ENCODE measurements around the gene CHRM4. TPM values are rescaled to one million over a fixed set of nuclear protein-coding genes. Genes with fewer than 3 reads are reported as not detected.

Gene CHRM4
- total RNA-seq, 1 donor = 1.3 TPM

DNA sequence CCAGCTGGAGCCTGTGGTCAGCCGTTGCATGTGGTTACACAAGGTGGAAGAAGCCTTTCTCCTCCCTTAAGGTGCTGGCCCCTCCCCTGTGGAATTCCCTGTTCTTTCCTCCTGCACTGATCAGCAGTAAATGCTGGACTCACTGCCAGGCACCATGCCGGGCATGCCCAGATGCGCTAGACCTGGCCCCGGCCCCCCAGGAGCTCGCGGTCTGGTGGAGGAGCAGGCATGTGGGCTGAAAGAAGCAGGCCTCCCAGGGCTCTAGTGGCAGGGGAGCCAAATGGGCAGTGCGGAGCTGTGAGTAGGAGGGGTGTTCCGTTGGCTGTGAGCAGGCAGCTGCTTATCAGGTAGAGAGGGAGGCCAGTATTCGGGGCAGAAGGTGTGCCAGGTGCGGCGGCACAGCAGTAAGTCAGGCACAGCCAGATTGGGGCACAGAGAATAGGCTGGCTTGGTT, 34.1 kb downstream of the CHRM4 start:
- Histone ChIP-seq H3K4me1 (ENCODE audit: insufficient read depth, low read length) (peaks cover 83% of the 10 kb centered on the region), H3K4me3 (ENCODE audit: low read length) (no peak overlapping the region), H3K27me3 (ENCODE audit: insufficient read depth, low read length) (no peaks in the 10 kb centered on the region), H3K9me3 (ENCODE audit: low read depth, low read length) (no peaks in the 10 kb centered on the region)

DNA sequence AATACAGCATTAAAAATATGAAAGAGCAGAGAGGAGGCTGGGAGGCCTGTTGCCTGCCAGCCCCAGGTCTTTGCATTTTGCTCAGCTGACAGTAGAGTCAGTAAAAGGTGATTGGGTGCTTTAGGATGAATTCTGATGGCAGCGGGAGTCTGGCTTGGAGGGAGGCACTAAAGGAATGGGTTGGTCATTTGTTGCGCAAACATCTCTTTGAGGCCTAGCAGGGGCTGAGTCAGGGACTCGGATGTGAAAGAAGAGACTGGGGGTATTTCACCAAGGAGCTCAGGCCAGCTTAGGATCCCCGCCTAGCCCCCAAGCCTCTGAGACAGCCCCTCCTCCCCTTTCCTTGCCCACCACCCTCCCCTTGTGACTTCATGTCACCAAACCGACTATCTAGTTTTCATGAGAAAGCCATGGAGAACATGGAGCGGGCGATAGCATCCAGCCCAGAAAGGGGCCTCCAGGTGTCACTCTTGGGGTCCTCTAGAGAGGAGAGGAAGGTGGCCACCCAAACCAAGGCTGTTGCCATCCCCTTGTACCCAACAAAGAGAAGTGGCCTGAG, 34.6 kb downstream of the CHRM4 start:
- H3K9me3 ChIP-seq (ENCODE audit: low read depth, low read length) = no peaks in the 10 kb centered on the region
- H3K27me3 ChIP-seq (ENCODE audit: insufficient read depth, low read length) = no peaks in the 10 kb centered on the region
- peaks cover 83% of the 10 kb centered on the region for H3K4me1 ChIP-seq (ENCODE audit: insufficient read depth, low read length)
- H3K4me3 ChIP-seq (ENCODE audit: low read length) = no peak overlapping the region

DNA sequence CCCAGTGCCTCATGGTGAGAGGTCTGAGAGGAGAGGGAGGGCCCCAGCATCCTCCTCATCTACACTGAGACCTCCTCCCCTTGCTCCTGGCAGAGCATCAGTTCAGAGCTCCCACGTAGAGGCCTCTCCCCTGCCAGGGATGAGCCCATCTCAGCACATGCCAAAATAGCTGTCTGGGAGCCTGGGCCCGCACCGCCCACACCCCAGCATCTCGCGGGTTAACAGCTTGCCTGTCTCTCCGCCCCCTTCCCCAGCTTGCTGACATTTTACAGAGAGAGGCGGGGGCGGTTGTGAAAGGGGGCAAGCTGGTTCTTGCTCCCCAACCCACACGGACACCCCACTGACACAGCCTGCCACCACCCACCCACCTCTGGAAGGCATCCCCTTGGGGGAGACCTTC, 37.9 kb downstream of the CHRM4 start:
- peaks cover 91% of the 10 kb centered on the region for H3K4me1 ChIP-seq (ENCODE audit: insufficient read depth, low read length)
- no peak overlapping the region for H3K4me3 ChIP-seq (ENCODE audit: low read length)
- no peaks in the 10 kb centered on the region for H3K9me3 ChIP-seq (ENCODE audit: low read depth, low read length)
- no peaks in the 10 kb centered on the region for H3K27me3 ChIP-seq (ENCODE audit: insufficient read depth, low read length)

DNA sequence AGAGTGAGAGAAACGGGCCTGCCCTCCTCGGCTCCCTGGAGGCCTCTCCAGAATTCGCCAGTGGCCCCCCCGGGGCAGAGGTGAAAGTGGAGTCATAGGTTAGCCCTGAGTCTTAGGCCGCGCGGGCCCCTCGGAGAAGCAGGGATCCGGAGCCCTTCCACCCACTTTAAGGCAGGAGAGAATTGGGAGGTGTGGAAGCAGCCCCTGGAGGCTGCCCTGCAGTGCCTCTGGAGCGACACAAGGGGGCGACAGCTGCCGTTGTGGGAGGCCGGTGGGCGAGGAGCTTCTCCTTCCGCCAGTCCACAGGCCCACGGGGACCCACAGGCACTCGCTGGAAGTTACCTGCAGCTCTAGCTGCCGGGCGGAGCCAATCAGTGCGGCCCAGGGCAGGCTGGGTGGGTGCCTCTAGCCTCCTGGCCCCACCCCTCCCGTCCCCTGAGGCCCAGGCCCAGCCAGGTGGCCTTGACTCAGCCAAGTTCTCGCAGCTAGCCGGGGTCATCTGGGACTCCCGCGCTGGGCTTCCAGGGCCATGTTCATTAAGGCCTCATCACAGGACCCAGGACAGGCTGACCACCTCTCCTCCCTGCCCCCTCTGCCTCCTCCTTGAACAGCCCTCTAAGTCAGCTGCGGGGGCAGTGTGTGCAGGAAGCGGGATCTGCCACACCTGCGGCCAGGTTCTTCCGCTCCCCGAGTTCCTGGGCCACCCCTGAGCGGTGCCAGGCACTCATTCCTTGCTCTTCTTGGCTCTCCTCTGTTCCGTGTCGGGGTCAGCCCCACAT, 39.3 kb downstream of the CHRM4 start:
- Histone ChIP-seq H3K4me3 (ENCODE audit: low read length) (no peak overlapping the region), H3K27me3 (ENCODE audit: insufficient read depth, low read length) (no peaks in the 10 kb centered on the region), H3K4me1 (ENCODE audit: insufficient read depth, low read length) (peaks cover 89% of the 10 kb centered on the region), H3K9me3 (ENCODE audit: low read depth, low read length) (no peaks in the 10 kb centered on the region)

DNA sequence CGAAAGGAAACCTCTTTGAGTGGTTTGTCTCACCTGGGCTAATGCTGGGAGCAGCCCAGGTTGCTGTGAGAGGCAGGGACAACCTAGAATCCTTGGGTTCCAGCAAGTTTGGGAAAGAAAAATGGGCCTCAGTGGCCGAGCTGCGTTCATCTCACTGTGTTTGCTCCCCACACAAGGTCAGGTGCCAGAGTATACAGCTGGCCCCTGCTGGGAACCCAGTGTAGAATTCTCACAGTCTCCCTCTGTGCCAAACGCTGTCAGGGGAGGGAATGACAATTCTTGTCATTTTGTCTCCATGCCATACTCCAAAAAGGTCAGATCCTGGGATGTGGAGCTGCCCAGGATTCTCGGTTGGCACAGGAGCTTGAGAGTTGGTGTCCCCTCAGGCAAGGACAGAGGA, 40.0 kb downstream of the CHRM4 start:
- Histone ChIP-seq H3K4me1 (ENCODE audit: insufficient read depth, low read length) (peaks cover 87% of the 10 kb centered on the region), H3K9me3 (ENCODE audit: low read depth, low read length) (no peaks in the 10 kb centered on the region), H3K4me3 (ENCODE audit: low read length) (no peak overlapping the region), H3K27me3 (ENCODE audit: insufficient read depth, low read length) (no peaks in the 10 kb centered on the region)

DNA sequence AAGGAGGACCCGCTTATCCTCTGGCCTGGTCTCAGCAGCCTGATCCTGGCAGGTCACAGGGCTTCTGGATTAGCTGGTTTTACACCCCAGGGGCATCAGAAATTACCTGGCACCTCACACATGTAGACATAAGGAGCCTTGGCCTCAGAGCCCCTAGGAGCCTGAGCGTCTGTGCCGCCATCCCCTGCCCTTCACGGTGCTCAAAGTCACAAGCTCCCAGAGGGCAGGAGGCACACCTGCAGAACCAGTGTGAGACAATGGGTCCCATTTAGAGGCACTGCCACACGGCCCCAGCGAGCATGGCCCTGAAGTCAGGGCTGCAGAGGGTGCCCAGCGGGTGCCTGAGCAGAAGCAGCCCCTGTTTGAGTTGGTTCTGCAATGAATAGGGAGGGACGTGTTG, 40.4 kb downstream of the CHRM4 start:
- H3K4me1 ChIP-seq (ENCODE audit: insufficient read depth, low read length) = peaks cover 87% of the 10 kb centered on the region
- H3K4me3 ChIP-seq (ENCODE audit: low read length) = no peak overlapping the region
- no peaks in the 10 kb centered on the region for H3K9me3 ChIP-seq (ENCODE audit: low read depth, low read length)
- no peaks in the 10 kb centered on the region for H3K27me3 ChIP-seq (ENCODE audit: insufficient read depth, low read length)

DNA sequence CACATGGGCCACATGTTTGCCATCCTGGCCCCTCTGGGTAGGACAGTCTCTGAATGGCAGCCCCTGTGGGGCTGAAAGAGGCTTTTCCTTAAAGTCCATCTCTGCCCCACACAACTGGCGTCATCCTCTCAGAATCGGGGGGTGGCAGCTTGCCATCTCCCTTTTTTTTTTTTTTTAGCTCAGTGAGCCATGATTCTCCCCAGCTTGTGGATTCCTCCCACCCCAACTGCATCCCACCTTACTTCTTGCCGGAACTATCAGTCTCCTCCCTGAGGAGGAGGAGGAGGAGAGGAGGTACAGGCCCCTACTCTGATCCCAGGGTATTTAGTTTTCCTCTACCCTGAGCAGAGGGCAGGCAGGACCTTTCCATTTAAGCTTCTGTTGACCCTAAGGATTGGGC, 40.9 kb downstream of the CHRM4 start:
- no peak overlapping the region for H3K4me3 ChIP-seq (ENCODE audit: low read length)
- peaks cover 87% of the 10 kb centered on the region for H3K4me1 ChIP-seq (ENCODE audit: insufficient read depth, low read length)
- H3K27me3 ChIP-seq (ENCODE audit: insufficient read depth, low read length) = no peaks in the 10 kb centered on the region
- no peaks in the 10 kb centered on the region for H3K9me3 ChIP-seq (ENCODE audit: low read depth, low read length)

DNA sequence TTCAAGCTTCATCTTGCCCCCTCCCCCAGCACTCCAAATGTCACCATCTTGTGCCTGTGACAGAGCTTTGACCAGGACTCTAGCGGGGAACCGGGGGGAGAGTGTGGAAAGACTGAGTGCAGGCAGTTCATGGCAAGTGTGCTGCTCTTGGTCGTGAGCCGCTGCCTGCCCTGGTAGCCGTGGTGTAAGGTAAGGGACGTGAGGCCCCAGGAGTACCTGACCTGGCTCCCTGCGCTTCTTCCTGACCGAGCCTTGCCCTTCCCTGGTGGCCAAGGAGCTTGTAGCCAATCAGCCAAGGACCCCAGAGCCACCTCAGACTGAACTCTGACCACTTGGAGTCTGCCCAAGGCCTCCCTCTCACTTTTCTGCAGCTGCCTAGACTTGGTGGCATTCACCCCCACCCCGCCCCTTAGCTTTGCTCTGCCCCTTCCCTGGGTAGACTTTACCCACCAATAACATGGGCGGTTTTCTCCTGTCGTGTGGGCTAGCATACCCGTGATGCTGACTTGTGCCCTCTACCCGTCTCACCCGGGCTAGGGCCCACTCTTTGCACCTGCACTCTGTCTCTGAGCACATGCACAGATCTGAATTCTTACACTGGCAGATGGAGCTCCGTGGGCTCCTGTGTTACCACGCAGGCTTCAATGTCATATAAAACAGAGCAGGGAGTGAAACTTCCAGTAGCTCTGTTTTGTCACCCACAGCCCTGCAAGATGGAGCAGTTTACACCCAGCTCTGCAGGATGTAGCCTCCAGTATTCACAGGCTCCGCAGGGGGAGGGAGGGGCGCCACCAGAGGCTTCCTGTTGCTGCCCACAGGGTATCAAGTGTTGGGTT, 42.8 kb downstream of the CHRM4 start:
- peak overlapping the region; percentile 72 for H3K4me3 ChIP-seq (ENCODE audit: low read length)
- H3K27me3 ChIP-seq (ENCODE audit: insufficient read depth, low read length) = no peaks in the 10 kb centered on the region
- peaks cover 93% of the 10 kb centered on the region for H3K4me1 ChIP-seq (ENCODE audit: insufficient read depth, low read length)

DNA sequence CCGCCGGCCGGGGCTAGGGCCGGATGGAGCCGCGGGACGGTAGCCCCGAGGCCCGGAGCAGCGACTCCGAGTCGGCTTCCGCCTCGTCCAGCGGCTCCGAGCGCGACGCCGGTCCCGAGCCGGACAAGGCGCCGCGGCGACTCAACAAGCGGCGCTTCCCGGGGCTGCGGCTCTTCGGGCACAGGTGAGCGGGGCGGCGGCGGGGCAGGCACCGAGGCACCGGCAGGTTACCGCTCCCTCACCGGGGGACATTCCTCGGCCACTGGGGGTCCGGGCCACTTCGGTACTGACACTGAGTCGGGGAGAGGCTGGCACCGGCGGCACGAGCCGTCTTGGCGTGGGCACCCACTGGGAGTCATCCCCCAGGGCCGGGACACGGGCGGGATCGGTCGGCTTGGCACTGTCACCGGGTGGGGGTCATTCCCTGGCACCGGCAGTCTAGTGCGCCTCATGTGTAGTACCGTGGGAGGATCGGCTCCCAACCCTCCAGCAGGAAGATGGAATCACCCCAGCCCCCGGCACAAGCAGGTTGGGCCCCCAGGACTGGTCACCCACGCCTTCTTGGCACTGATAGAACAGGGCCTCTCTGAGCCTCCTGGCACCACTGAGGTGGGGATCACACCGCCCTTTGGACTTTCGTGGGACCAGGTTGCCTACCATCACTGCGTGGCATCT, 43.8 kb downstream of the CHRM4 start:
- H3K9me3 ChIP-seq (ENCODE audit: low read depth, low read length) = no peaks in the 10 kb centered on the region
- peak overlapping the region; percentile 72 for H3K4me3 ChIP-seq (ENCODE audit: low read length)
- no peaks in the 10 kb centered on the region for H3K27me3 ChIP-seq (ENCODE audit: insufficient read depth, low read length)
- peaks cover 93% of the 10 kb centered on the region for H3K4me1 ChIP-seq (ENCODE audit: insufficient read depth, low read length)

More for the DNA sequence above, 42.8 kb downstream of the CHRM4 start:
- H3K9me3 ChIP-seq (ENCODE audit: low read depth, low read length) = no peaks in the 10 kb centered on the region

DNA sequence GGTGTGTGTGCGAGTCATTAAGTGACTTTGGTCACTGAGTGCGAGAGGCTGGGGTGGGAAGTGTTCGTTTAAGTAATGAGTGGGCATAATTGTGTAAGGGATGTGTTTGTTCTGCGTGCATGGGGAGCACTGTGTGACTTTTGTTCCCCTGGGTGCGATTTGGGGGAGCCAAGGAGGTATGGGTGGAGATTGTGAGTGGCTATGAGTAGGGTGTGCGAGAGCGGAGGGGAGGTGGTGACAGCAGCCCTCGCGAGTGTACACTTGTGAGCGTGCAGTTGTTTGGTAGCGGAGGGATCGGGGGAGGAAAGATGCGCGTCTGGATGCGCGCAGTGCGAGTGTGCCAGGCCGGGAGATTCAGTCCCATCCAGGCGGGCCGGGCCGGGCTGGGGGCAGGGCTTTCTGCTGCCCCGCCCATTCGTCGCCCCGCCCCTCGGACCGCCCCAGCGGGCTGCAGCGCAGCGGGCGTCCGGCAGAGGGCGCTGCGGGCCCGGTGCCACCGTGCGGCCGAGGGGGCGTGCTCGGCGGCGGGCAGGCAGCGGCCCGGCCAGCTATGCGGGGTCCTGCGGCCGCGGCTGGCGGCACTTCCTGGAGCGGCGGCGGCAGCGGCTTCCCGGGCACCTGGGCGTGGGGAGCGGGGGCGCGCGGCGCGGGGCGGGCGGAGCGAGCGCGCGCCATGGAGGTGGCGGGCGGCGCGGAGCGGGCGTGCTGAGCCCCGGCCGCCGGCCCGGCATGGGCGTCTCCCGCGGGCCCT, 44.5 kb downstream of the CHRM4 start, which contains the start of gene DGKZ:
Gene DGKZ (plus strand): TSS at position 578 of the 751 bp plus-strand sequence. CDS start 197 bp downstream, outside the sequence.
- Histone ChIP-seq H3K4me1 (ENCODE audit: insufficient read depth, low read length) (peaks cover 93% of the 10 kb centered on the region), H3K4me3 (ENCODE audit: low read length) (peak within 1 kb of the TSS; percentile 86), H3K9me3 (ENCODE audit: low read depth, low read length) (no peaks in the 10 kb centered on the region), H3K27me3 (ENCODE audit: insufficient read depth, low read length) (no peaks in the 10 kb centered on the region)

DNA sequence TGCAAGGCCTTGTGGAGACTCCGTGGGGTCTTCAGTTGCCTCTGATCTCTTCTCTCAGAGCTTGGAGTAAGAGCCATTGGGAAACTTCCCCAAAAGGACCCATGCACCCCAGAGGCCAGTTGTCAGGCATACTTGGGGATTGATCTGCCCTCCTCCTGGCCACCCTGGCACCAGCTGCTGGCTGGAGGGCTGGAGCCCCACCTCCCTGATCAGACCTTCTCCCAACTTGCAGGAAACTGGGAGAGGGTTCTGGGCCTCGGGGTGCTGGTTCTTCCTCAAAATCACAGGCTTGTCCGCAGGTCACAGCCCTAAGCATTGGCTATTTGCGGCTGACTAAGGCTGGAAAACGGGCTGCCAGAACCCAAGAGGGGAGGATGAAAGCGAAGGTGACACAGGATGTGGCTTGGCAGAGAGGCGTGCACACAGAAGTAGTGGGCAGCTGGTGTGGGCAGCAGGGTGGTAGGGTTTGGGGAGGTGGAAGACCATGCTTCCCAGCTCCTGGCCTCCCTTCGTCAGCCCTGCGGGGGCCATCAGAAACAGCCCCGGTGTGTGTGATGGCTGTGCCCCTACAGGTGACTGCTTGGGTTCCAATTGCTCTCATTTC, 45.6 kb downstream of the CHRM4 start:
- H3K4me3 ChIP-seq (ENCODE audit: low read length) = peak overlapping the region; percentile 86
- no peaks in the 10 kb centered on the region for H3K9me3 ChIP-seq (ENCODE audit: low read depth, low read length)
- peaks cover 93% of the 10 kb centered on the region for H3K4me1 ChIP-seq (ENCODE audit: insufficient read depth, low read length)
- H3K27me3 ChIP-seq (ENCODE audit: insufficient read depth, low read length) = no peaks in the 10 kb centered on the region

DNA sequence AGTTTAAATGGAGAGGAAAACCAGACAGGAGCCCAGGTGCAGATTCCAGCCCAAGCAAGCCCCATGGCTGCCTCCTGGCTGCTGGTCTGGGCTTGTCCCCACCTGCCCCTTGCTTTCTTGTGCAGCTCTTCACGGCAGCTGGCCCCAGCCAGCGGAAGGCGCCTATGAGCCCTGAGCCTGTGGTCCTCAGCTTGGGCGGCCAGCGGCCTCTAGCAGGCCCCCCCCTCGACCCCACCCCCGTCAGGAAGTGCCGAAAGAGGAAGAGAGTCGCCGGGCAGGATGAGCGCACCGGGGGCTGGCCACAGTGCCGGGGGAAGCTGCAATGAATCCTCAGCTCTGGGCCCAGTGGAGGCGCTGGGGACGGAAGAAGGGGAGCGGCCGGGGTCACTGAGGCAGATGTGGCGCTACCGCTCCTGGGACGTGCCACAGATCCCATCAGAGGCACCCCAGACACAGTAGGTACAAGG, 46.4 kb downstream of the CHRM4 start:
- Histone ChIP-seq H3K9me3 (ENCODE audit: low read depth, low read length) (no peaks in the 10 kb centered on the region), H3K27me3 (ENCODE audit: insufficient read depth, low read length) (no peaks in the 10 kb centered on the region), H3K4me3 (ENCODE audit: low read length) (peak overlapping the region; percentile 86), H3K4me1 (ENCODE audit: insufficient read depth, low read length) (peaks cover 94% of the 10 kb centered on the region)

DNA sequence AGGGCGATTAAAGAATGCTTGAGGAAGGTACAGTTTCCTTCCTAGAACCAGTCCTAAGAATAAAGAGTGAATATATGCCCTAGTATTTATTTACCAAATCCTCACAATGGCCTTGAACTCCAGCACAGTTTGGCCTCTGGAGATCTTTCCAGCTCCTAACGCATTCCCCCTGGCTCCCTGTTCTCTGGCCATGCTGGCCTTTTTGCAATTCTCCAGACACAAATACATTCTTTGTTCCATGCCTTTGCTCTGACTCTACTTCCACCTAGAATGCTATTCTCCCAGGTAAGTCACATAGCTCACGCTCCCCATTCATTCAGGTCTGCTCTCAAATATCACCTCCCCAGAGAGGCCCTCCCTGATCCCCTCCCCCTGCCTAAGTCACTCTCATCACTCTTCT, 48.1 kb downstream of the CHRM4 start:
- no peaks in the 10 kb centered on the region for H3K9me3 ChIP-seq (ENCODE audit: low read depth, low read length)
- no peak overlapping the region for H3K4me3 ChIP-seq (ENCODE audit: low read length)
- no peaks in the 10 kb centered on the region for H3K27me3 ChIP-seq (ENCODE audit: insufficient read depth, low read length)
- H3K4me1 ChIP-seq (ENCODE audit: insufficient read depth, low read length) = peaks cover 94% of the 10 kb centered on the region

DNA sequence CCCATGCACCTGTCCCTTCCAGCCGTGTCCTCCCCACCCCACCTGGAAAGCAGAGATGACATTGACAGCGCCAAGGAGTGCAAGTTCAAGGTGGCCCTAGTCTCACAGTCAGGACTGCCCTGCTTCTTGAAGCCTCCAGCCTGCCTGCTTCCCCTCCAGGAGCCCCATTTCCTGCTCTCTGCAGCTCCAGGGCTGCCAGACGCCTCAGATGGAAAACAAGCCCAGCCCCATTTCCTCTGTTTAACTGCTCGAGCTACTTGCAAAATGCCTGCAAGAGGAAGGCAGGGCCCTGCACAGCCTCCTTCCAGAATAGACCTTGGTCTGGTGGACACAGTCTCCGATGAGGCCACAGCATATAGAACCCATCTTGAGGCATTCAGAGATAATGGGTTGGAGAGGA, 49.3 kb downstream of the CHRM4 start:
- Histone ChIP-seq H3K27me3 (ENCODE audit: insufficient read depth, low read length) (no peaks in the 10 kb centered on the region), H3K9me3 (ENCODE audit: low read depth, low read length) (no peaks in the 10 kb centered on the region), H3K4me1 (ENCODE audit: insufficient read depth, low read length) (peaks cover 98% of the 10 kb centered on the region), H3K4me3 (ENCODE audit: low read length) (no peak overlapping the region)

All from mononuclear cell (primary cell).